GM21723 (cell line): ENCODE data around the gene ALB.

Experiments used
- ATAC-seq: cut with Tn5 transposase; IDR thresholded peaks from one replicate; pipeline ENCODE4 v1.9.1; 2021; ENCODE audit warnings: mild to moderate bottlenecking, moderate library complexity; ENCODE audit not compliant: unreplicated experiment

Gene ALB

DNA sequence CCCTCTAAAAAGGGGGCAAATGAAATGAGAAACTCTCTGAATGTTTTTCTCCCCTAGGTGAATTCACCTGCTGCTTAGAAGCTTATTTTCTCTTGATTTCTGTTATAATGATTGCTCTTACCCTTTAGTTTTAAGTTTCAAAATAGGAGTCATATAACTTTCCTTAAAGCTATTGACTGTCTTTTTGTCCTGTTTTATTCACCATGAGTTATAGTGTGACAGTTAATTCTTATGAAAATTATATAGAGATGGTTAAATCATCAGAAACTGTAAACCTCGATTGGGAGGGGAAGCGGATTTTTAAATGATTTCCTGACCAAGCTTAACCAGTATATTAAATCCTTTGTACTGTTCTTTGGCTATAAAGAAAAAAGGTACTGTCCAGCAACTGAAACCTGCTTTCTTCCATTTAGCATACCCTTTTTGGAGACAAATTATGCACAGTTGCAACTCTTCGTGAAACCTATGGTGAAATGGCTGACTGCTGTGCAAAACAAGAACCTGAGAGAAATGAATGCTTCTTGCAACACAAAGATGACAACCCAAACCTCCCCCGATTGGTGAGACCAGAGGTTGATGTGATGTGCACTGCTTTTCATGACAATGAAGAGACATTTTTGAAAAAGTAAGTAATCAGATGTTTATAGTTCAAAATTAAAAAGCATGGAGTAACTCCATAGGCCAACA lies 4.2 kb downstream of the ALB start:
- no peak for ATAC-seq

GRCh38 chr4:73409012-73409862 lies 5.2 kb downstream of the ALB start:
- ATAC-seq: no peak

DNA sequence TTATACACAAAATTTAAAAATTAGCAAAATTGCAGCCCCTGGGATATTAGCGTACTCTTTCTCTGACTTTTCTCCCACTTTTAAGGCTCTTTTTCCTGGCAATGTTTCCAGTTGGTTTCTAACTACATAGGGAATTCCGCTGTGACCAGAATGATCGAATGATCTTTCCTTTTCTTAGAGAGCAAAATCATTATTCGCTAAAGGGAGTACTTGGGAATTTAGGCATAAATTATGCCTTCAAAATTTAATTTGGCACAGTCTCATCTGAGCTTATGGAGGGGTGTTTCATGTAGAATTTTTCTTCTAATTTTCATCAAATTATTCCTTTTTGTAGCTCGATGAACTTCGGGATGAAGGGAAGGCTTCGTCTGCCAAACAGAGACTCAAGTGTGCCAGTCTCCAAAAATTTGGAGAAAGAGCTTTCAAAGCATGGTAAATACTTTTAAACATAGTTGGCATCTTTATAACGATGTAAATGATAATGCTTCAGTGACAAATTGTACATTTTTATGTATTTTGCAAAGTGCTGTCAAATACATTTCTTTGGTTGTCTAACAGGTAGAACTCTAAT lies 6.0 kb downstream of the ALB start:
- ATAC-seq: no peak

DNA sequence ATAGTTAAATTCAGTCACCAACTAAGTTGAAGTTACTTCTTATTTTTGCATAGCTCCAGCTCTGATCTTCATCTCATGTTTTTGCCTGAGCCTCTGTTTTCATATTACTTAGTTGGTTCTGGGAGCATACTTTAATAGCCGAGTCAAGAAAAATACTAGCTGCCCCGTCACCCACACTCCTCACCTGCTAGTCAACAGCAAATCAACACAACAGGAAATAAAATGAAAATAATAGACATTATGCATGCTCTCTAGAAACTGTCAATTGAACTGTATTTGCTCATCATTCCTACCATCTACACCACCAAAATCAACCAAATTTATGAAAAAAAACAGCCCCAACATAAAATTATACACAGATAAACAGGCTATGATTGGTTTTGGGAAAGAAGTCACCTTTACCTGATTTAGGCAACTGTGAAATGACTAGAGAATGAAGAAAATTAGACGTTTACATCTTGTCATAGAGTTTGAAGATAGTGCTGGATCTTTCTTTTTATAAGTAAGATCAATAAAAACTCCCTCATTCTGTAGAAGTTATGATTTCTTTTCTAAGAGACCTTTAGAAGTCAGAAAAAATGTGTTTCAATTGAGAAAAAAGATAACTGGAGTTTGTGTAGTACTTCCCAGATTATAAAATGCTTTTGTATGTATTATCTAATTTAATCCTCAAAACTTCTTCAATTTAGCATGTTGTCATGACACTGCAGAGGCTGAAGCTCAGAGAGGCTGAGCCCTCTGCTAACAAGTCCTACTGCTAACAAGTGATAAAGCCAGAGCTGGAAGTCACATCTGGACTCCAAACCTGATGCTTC lies 7.0 kb downstream of the ALB start:
- no peak for ATAC-seq

DNA sequence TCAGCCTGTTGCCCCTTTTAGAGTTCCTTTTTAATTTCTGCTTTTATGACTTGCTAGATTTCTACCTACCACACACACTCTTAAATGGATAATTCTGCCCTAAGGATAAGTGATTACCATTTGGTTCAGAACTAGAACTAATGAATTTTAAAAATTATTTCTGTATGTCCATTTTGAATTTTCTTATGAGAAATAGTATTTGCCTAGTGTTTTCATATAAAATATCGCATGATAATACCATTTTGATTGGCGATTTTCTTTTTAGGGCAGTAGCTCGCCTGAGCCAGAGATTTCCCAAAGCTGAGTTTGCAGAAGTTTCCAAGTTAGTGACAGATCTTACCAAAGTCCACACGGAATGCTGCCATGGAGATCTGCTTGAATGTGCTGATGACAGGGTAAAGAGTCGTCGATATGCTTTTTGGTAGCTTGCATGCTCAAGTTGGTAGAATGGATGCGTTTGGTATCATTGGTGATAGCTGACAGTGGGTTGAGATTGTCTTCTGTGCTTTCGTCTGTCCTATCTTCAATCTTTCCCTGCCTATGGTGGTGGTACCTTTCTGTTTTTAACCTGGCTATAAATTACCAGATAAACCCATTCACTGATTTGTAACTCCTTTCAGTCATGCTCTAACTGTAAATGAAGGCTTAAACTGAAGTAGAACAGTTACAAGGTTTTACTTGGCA lies 7.8 kb downstream of the ALB start:
- ATAC-seq: no peak

GRCh38 chr4:73413294-73413755 lies 9.2 kb downstream of the ALB start:
- no peak for ATAC-seq

- ATAC-seq: no peak
Measured at GRCh38 chr4:73414936-73415271, 10.8 kb downstream of the ALB start.

- no peak for ATAC-seq
Measured at GRCh38 chr4:73415807-73416238, 11.7 kb downstream of the ALB start.

- ATAC-seq: no peak
Measured at GRCh38 chr4:73416423-73417087, 12.5 kb downstream of the ALB start.

DNA sequence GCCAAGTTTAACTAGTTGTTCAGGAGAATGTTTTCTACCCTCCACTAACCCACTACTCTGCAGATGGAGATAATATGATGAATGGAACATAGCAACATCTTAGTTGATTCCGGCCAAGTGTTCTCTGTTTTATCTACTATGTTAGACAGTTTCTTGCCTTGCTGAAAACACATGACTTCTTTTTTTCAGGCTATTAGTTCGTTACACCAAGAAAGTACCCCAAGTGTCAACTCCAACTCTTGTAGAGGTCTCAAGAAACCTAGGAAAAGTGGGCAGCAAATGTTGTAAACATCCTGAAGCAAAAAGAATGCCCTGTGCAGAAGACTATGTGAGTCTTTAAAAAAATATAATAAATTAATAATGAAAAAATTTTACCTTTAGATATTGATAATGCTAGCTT lies 13.3 kb downstream of the ALB start:
- no peak for ATAC-seq

GRCh38 chr4:73417973-73418372 lies 13.9 kb downstream of the ALB start:
- no peak for ATAC-seq

- ATAC-seq: no peak
Measured at GRCh38 chr4:73418677-73419076, 14.6 kb downstream of the ALB start.

- no peak for ATAC-seq
Measured at GRCh38 chr4:73419106-73420038, 15.3 kb downstream of the ALB start.

DNA sequence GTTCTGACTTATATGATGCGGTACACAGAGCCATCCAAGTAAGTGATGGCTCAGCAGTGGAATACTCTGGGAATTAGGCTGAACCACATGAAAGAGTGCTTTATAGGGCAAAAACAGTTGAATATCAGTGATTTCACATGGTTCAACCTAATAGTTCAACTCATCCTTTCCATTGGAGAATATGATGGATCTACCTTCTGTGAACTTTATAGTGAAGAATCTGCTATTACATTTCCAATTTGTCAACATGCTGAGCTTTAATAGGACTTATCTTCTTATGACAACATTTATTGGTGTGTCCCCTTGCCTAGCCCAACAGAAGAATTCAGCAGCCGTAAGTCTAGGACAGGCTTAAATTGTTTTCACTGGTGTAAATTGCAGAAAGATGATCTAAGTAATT lies 16.5 kb downstream of the ALB start:
- ATAC-seq: no peak

DNA sequence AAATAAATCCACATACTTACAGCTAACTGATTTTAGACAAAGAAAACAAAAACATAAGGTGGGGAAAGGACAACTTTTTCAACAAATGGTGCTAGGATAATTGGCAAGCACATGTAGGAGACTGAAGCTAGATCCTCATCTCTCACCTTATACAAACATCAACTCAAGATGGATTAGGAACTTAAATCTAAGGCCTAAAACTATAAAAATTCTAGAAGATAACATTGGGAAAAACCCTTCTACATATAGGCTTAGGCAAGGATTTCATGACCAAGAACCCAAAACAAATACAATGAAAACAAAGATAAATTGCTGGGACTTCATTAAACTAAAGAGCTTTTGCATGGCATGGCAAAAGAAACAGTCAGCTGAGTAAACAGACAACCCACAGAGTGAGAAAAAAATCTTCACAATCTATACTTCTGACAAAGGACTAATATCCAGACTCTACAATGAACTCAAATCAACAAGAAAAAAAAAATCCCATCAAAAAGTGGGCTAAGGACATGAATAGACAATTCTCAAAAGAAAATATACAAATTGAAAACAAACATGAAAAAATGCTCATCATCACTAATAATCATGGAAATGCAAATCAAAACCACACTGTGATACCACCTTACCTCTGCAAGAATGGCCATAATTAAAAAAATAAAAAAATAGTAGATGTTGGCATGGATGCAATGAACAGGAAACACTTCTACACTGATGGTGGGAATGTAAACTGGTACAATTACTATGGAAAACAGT lies 17.8 kb downstream of the ALB start:
- no peak for ATAC-seq

GRCh38 chr4:73422458-73422752 lies 18.3 kb downstream of the ALB start:
- ATAC-seq: no peak

- ATAC-seq: no peak
Measured at GRCh38 chr4:73423184-73423583, 19.1 kb downstream of the ALB start.

DNA sequence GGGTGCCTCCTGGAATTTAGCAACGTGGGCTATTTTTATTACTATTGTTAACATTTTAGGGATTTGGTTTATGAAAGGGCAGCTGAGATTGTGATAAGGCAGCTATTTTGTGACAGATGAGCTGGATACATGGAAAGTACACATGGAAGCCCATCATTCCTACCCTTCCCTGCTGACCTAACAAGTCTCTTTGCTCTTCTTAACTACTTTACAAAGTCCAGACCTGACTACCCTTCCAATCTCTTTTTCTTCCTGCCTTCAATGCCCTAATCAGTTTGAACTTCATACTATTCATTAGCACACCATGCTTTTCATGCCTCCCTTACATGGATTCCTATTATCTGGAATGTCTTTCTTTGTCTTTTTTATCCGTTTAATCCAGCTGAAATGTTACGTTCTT lies 22.6 kb downstream of the ALB start:
- ATAC-seq: no peak

DNA sequence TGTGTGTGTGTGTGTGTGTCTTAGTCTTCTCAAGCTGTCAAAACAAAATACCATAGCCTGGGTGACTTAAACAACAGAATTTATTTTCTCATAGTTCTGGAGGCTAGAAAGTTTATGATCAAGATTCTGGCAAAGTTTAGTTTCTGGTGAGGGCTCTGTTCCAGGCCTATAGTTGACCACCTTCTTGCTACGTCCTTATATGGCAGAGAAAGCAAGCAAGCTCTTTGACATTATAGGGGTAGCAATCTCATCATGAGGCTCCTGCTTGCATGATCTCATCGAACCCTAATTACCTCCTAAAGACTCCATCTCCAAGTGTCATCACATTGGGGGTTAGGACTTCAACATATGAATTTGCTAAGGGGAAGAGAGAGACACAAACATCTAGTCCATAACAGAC lies 25.0 kb downstream of the ALB start:
- no peak for ATAC-seq
